Left lung (tissue), 10 donors: ENCODE results near the gene MYH13. TPM values are rescaled to one million over a fixed set of nuclear protein-coding genes. Genes with fewer than 3 reads are reported as not detected.

Experiments used
- ATAC-seq: fragments of 200-7000 bp; cut with Tn5 transposase; one replicate; pipeline ENCODE4 v1.9.1; 2020; ENCODE audit warnings: moderate library complexity
- DNase-seq, 4 donors: peaks; one replicate each; pipeline ENCODE4 v3.0.0-alpha.2; 2013 to 2020
- H3K27ac ChIP-seq, 2 donors: fragments of 200-600 bp; sonication (generic) in 1 of 2; one replicate each; pipeline versions ENCODE4 v1.5.0 to v1.8.0; 2020 to 2021
- H3K27me3 ChIP-seq, 2 donors: fragments of 200-600 bp; sonication (generic) in 1 of 2; one replicate each; pipeline versions ENCODE4 v1.5.0 to v1.8.0; 2020 to 2021
- H3K36me3 ChIP-seq, 2 donors: fragments of 200-600 bp; sonication (generic) in 1 of 2; one replicate each; pipeline versions ENCODE4 v1.5.0 to v1.8.0; 2020 to 2021
- H3K4me1 ChIP-seq, 2 donors: fragments of 200-600 bp; one replicate each; pipeline ENCODE4 v1.8.0; 2021
- H3K4me3 ChIP-seq, 2 donors: fragments of 200-600 bp; sonication (generic) in 1 of 2; one replicate each; pipeline versions ENCODE4 v1.5.0 to v1.8.0; 2020 to 2021; ENCODE audit warnings: mild to moderate bottlenecking in 1 of 2
- H3K9me3 ChIP-seq, 2 donors: fragments of 200-600 bp; sonication (generic) in 1 of 2; one replicate each; pipeline versions ENCODE4 v1.5.0 to v1.8.0; 2020 to 2021
- intact Hi-C, 2 donors: fragments of 100-400 bp; cut with DNase I; formaldehyde crosslinking; loops; one replicate each; pipeline versions ENCODE4 v1.11.2 to v1.14.2; 2022
- polyA plus RNA-seq, 6 donors: library from polyadenylated mRNA; unstranded; fragments of 120-200 nt; gene quantifications; one replicate each; pipeline ENCODE4 v1.2.1, GENCODE V29; 2013; ENCODE audit not compliant: insufficient read length in 6 of 6
- total RNA-seq, 2 donors: library from RNA; stranded (reverse); fragmentation: NEBNext Ultra II Directional; extraction: Animal tissue kit (Norgen Biotek cat#: 25700); gene quantifications; one replicate each; pipeline ENCODE4 v1.2.1, GENCODE V29; 2021
- TF ChIP-seq, protein P1 (sequence below), 2 donors: fragments of 200-600 bp; sonication (generic) in 1 of 2; IDR thresholded peaks; one replicate each; pipeline versions ENCODE4 v1.5.0 to v1.8.0; 2021; ENCODE audit warnings: antibody characterized with exemption in 2 of 2
- donor health status: DM: no; HTN: yes; CAD: no.
- donor health status: DM: no; HTN: no; CAD: no.

MYH13 gene
- total and polyA plus RNA-seq, 8 donors = 0.03 TPM; not detected in 6

DNA sequence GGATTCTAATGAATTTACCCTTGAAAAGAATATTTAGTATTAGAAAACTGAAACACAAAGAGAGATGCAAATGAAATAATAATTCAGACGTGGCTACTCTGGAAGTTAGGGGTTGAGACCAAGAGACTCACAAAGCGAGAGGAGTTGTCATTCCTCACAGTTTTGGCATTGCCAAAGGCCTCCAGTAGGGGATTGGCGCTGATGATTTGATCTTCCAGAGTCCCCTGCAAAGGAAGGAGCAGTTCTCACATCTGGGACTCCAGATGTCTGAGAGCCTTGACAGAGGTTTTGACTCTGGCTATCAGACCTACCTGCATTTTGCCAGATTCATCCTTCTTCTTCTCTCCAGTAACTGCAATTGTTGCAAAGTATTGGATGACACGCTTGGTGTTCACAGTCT, 42.4 kb upstream of the MYH13 start:
- TF ChIP-seq, protein P1, sequence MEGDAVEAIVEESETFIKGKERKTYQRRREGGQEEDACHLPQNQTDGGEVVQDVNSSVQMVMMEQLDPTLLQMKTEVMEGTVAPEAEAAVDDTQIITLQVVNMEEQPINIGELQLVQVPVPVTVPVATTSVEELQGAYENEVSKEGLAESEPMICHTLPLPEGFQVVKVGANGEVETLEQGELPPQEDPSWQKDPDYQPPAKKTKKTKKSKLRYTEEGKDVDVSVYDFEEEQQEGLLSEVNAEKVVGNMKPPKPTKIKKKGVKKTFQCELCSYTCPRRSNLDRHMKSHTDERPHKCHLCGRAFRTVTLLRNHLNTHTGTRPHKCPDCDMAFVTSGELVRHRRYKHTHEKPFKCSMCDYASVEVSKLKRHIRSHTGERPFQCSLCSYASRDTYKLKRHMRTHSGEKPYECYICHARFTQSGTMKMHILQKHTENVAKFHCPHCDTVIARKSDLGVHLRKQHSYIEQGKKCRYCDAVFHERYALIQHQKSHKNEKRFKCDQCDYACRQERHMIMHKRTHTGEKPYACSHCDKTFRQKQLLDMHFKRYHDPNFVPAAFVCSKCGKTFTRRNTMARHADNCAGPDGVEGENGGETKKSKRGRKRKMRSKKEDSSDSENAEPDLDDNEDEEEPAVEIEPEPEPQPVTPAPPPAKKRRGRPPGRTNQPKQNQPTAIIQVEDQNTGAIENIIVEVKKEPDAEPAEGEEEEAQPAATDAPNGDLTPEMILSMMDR (IDR thresholded peaks at IDR 0.05) = no peak
- H3K27me3 ChIP-seq = no peaks in the 10 kb centered on the region
- intact Hi-C loops = no loop called here
- no peak overlapping the region for H3K4me3 ChIP-seq
- H3K4me1 ChIP-seq = no peaks in the 10 kb centered on the region
- H3K9me3 ChIP-seq = no peaks in the 10 kb centered on the region
- no peak for ATAC-seq
- no peak for DNase-seq
- no peaks in the 10 kb centered on the region for H3K36me3 ChIP-seq
- H3K27ac ChIP-seq = no peak overlapping the region

DNA sequence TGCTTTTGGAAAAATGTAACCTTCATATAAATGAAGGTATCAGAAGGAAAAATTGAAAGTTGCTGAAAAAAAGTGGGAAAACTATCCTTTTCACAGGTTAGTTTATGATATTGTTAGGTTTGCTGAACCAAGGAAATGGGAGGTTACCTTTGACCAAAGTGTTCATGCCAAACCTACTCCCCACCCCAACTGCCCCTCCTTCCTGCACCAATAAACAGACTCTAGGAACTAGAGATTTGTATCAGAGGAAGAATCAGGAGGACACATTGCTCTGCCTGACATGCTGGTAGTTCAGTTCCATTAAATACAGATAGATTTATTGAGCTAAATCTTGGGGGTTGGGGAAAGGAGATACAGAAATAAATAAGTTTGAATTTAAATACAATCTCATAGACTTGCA, 30.8 kb upstream of the MYH13 start:
- Histone ChIP-seq H3K27me3 (no peaks in the 10 kb centered on the region), H3K4me3 (no peak overlapping the region), H3K4me1 (no peaks in the 10 kb centered on the region), H3K36me3 (no peaks in the 10 kb centered on the region), H3K9me3 (no peaks in the 10 kb centered on the region), H3K27ac (no peak overlapping the region)
- ATAC-seq (no peak), DNase-seq (no peak)
- intact Hi-C loops = no loop called here
- TF ChIP-seq, protein P1 (IDR thresholded peaks at IDR 0.05) = no peak

GRCh38 chr17:10398352-10398751, 25.5 kb upstream of the MYH13 start:
- H3K36me3 ChIP-seq = no peaks in the 10 kb centered on the region
- ATAC-seq (no peak), DNase-seq (no peak)
- H3K27me3 ChIP-seq = no peaks in the 10 kb centered on the region
- intact Hi-C loops = no loop called here
- TF ChIP-seq, protein P1 (IDR thresholded peaks at IDR 0.05) = no peak
- no peak overlapping the region for H3K27ac ChIP-seq
- H3K9me3 ChIP-seq = no peaks in the 10 kb centered on the region
- H3K4me1 ChIP-seq = no peaks in the 10 kb centered on the region
- H3K4me3 ChIP-seq = no peak overlapping the region

DNA sequence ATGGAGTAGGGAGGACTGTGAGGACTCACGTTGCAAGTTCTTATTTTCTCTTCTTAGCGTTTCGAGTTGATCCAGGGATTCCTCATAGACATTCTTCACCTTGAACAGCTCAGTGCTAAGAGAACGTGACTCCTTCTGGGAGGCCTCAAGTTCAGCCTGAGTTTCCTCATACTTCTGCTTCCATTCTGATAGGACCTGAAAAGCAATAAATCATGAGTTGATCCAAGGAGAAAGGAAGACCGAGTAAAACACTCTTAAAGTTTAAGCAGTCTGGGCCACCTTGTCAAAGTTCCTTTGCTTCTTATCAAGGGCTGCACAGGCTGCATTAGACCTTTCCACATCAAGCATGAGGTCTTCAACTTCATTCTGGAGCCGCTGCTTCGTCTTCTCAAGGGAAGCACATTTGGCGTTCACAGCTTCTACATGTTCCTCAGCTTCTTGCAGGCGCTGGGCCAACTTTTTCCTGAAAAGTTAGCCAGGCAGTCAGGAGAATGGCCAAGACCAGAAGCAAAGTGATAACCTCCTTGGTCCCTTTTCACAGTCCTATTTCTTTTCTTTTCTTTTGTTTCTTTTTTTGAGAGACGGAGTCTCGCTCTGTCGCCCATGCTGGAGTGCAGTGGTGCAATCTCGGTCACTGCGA, 23.8 kb upstream of the MYH13 start:
- TF ChIP-seq, protein P1 (IDR thresholded peaks at IDR 0.05) = no peak
- H3K36me3 ChIP-seq = no peaks in the 10 kb centered on the region
- H3K4me3 ChIP-seq = no peak overlapping the region
- intact Hi-C loops = no loop called here
- H3K27me3 ChIP-seq = peaks cover 0 to 7% of the 10 kb centered on the region in 2 donors
- no peaks in the 10 kb centered on the region for H3K9me3 ChIP-seq
- H3K27ac ChIP-seq = no peak overlapping the region
- H3K4me1 ChIP-seq = no peaks in the 10 kb centered on the region
- ATAC-seq (no peak), DNase-seq (no peak)

DNA sequence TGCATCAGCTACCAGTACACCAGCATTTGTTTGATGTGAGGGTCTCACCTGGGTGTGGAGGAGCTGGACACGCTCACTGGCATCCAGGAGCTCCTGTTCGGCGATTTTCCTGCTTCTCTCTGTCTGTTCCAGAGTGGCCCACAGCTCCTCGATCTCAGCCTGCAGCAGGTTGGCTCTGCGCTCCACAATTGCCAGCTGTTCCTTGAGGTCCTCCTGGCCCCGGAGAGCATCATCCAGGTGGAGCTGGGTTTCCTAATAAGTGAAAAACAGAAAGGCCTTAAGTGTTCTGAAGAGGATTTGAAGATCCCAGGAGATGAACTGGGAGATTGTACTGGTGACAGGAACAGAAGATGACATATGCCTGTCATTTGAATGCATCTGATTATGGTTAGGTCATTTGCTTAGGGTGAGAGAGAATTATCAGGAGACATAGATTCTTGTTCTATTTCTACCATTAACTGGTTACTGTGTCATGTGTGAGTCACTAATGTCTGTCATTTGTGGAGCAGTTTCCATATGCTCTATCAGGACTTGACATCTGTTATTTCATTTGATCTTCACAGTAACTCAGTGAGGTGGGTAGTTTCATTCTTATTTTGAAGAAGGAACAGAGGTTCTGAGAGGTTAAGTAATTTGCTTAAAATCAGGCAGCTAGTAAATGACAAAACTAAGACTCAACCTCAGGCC, 21.5 kb upstream of the MYH13 start:
- no peaks in the 10 kb centered on the region for H3K4me1 ChIP-seq
- TF ChIP-seq, protein P1 (IDR thresholded peaks at IDR 0.05) = no peak
- H3K27me3 ChIP-seq = peaks cover 3 to 30% of the 10 kb centered on the region in 2 donors
- H3K4me3 ChIP-seq = no peak overlapping the region
- H3K27ac ChIP-seq = no peak overlapping the region
- H3K36me3 ChIP-seq = no peaks in the 10 kb centered on the region
- ATAC-seq (no peak), DNase-seq (no peak)
- no peaks in the 10 kb centered on the region for H3K9me3 ChIP-seq
- intact Hi-C loops = no loop called here
